GM19351 (cell line): ENCODE data around the gene PARP9.

Experiments used
- ATAC-seq: cut with Tn5 transposase; IDR thresholded peaks from one replicate; pipeline ENCODE4 v1.9.1; 2021; ENCODE audit warnings: mild to moderate bottlenecking, moderate library complexity; ENCODE audit not compliant: unreplicated experiment

The PARP9 gene

DNA sequence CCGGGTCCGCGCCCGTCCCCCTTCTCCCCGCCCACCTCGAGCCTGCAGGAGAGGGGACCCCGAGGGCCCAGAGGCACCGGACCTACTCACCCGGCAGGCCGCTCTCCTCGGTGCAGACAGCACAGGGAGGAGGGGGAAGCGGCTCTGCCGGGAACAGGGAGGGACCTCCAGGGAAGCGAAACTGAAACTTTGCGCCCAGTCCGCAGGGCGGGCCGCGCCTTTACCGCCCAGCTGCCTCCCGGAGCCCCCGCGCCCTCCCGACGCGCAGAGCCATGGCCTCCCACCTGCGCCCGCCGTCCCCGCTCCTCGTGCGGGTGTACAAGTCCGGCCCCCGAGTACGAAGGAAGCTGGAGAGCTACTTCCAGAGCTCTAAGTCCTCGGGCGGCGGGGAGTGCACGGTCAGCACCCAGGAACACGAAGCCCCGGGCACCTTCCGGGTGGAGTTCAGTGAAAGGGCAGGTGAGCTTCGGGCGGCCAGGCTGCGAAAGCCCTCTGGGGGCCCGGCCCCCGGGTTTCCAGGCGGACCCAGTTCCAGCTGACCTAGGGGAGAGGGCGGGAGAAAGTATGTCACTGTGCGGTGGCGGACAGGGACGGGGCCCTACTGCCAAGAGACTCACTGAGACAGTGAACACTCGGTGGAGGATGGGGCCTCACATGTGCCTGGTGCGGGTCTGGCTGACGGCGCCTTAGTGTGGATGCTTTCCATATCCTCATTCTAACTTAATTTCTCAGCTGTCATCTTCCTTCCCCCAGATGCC lies at the start of gene PARP9, which contains the start of gene DTX3L:
PARP9 (minus strand) TSS at position 146 of the 758 bp plus-strand sequence. CDS start 4,680 bp downstream, outside the sequence.
DTX3L (plus strand) TSS at position 184 of the 758 bp plus-strand sequence; CDS start at position 273, 89 bp downstream.
- ATAC-seq = peak; percentile 63

DNA sequence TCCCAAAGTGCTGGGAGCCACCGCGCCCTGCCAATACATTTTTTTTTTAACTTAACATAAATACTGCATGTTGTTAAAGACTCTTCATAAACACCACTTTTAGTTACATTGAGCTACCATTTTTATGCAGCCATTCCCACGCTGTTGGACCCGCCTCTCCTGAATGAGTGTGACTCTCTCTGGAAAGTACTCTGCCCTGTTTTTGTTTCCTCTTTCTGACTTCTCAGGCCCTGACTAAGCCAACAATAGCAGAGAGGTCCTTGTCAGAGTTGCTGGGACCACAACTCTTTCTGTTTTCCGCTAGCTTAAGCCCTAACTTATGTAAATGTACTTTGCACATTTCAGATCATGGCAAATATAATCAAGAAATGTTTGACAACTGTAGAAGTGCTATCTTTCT lies 48.6 kb upstream of the PARP9 start:
- ATAC-seq = no peak

DNA sequence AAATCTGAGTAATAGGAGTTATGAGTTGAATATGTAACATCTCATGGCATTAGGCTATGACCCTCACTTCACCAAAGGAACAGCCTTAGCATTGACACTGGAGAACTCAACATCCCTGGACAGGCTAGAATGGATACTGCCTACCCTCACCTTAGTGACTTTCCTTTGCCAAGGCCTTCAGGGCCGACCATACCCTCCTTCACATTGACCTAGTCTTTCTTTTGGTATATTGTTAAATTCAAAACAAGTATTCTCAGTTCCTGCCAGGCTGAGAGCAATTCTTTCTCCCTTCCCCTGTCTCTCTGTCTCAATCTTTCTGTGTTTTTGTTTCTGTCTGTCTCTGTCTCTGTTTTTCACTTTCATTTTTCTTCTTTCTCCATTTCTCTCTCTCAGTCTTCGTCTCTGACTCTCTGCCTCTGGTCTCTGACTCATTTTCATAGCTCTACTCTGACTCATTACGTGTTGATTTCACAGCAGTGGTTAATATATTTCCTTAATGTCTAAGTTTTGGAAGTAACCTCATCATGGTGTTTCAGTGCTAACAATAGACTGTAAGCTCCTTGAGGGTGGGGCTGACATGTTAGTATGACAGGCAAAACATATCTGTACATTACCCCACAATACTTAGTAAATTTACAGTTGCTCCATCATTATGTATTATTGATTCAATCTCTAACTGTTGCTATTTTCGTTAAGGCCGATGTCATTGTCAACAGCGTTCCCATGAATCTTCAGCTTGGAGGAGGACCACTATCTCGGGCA lies 45.9 kb upstream of the PARP9 start:
- peak; percentile 94 for ATAC-seq

DNA sequence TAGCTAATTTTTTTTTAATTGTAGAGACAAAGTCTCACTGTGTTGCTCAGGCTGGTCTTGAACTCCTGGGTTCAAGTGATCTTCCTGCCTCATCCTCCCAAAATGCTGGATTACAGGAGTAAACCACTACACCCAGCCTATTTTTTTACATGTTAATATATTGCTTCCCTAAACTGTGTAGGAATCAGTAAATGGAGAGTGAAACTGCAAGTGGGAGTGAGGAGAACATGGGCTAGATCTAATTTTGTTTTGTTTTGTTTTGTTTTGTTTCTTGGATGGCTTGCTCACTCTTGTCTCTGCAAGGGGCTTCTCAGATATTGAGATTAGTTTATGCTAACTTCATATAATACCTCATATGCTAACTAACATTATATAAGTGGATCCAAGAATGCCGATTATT lies 44.8 kb upstream of the PARP9 start:
- ATAC-seq = no peak

DNA sequence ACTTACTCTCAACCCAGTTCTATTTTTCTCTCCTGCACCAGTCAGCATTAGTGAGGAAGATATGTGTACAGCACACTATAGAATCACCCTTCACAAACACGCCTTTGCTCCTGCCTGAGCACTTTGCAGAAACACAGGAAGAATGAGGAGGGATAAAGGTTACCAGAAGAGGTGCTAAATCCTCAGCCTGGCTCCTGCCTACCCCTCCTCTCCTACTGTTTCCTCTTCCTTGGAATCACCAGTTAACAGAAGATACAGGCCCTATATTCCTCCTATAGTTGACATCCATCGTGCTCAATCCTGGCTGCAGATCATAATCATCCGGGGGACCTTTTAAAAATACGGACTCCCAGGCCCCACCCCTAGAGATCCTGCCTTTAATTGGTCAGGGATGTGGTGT lies 42.2 kb upstream of the PARP9 start:
- no peak for ATAC-seq

DNA sequence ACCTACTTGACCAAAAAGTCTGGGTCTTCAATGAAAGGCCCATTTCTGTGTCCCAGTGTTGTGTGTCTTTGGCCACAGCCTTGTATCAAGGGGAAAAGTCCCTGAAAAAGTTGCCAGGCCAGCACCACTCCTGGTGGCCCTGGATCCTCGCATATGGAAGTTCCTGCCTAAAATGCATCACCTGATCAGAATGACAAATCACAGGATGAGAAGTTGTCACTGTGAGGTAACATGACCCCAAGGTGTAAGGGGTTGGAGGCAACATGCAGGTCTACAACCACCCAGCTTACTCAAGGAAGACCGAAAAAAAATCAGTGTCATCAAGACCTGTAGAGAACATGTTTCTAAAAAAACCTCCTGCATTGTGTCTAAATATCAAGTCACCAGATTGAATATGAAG lies 39.0 kb upstream of the PARP9 start:
- no peak for ATAC-seq

DNA sequence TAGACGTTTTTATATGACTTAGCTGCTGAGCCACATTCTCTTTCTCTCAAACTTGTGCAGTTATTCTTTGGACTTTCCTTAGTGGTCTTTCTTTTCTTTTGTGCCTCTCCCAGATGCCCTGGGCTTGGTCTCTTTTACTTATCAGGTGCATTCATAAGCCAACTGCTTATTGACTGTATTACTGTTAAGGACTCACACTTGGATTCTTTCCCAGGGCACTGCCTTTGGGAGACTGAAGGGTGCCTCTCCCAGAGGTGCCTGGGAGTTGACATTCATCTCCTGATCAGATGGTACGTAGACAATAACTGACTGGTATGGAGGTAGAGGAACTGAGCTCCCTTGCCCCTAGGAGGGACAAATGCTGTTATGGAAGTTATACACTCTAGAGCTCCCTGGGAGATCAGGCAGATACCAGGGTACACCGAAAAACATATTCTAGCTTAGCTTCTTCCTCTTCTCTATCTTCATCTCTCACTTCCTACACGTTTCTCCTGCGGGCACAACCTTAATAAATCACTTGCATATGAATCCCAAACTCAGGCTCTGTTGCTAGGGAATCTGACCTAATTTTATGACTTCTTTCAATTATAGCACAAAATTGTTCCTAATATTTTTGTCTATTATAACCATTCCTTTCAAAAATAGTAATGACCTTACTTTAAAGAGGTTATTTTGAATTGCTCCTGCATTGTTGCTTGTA lies 38.1 kb upstream of the PARP9 start:
- ATAC-seq = no peak

DNA sequence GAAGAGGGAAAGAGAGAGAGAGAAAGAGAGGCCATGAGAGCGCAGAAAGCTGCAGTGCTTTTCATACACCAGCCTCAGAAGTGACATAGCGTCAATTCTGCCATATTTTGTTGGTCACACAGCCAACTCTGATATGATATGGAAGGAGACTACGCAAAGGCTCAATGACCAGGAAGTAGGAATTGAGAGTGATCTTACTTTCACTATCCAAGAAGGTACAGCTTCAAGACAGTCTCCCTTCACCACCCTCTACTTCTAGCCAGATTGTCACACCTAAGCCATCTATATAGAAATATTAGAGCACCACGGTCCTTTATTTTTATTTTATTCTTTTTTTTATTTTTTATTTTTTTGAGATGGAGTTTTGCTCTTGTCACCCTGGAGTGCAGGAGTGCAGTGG lies 34.5 kb upstream of the PARP9 start:
- no peak for ATAC-seq

DNA sequence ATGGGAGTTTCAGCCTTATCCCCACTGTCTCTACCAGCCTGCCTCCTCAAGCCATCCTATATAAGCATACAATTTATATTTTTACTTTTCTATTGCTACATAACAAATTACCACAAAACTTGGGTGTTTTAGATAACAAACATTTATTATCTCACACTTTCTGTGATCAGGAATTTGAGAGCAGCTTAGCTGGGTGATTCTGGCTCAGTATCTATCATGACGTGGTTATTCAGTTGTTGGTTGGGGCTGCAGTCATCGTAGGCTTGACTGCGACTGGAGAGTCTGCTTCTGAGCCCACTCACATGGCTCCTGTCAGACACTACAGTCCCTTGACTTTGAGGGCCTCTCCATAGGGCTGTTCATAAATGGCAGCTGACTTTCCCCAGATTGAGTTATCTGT lies 34.1 kb upstream of the PARP9 start:
- ATAC-seq = no peak

DNA sequence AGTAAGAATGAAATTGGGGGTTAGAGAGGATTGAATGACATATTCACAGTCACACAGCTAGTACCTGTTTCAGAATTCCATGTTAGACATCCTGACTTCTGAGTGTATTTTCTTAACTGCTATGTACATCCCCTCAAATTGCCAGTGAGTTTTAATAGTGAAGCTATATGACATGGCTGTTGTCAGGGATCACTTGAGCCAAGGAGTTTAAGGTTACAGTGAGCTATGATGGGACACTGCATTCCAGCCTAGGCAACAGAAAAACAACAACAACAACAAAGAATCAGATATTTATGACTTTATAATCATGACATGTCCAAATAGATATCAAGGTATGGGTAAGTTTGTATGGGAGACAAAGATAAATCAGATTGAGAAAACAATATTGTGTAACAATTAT lies 29.9 kb upstream of the PARP9 start:
- no peak for ATAC-seq

DNA sequence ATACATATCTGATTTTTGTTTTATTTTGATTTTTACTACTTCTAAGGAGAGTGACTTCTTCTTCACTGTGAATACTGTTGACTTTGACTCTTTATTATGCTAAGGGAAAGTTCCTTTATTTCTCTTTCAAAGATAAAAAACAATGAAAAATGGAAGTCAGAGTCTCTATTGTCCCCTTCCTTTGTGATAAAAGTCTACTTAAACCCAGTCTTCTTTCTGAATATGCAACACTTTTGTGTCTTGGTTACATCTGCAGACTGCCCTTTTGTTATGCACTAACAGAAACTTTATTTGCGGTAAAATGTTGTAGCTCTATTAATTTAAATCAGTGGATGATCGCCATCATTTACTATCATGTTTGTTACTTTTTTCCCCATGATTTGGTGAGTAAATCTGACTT lies 26.5 kb upstream of the PARP9 start:
- no peak for ATAC-seq

DNA sequence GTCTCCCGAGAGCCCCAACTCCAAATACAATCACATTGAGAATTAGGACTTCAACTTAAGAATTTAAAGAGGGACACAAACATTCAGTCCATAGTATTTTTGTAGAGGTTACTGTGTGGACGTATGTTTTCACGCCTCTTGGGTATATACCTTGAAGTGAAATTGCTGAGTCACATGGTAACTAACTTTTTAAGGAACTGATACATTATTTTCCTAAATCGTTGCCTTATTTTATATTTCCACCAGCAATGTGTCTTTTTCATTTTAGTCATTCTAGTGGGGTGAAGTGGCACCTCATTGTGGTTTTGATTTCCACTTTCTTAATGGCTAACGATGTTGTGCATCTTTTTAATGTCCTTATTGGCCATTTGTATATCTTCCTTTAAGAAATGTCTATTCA lies 25.2 kb upstream of the PARP9 start:
- ATAC-seq = peak; percentile 89

DNA sequence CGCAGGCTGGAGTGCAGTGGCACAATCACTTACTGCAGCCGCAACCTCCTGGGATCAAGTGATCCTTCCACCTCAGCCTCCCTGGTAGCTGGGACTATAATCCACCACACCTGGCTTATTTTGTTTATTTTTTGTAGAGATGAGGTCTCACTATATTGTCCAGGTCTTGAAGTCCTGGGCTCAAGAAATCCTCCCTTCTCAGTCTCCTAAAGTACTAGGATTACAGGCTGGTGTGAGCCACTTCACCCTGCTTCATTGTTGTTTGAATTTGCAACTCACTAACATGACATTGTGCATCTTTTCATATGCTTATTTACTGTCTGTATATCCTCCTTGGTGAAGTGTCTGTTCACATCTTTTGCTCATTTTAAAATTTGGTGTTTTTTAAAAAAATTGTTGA lies 23.5 kb upstream of the PARP9 start:
- ATAC-seq = no peak

DNA sequence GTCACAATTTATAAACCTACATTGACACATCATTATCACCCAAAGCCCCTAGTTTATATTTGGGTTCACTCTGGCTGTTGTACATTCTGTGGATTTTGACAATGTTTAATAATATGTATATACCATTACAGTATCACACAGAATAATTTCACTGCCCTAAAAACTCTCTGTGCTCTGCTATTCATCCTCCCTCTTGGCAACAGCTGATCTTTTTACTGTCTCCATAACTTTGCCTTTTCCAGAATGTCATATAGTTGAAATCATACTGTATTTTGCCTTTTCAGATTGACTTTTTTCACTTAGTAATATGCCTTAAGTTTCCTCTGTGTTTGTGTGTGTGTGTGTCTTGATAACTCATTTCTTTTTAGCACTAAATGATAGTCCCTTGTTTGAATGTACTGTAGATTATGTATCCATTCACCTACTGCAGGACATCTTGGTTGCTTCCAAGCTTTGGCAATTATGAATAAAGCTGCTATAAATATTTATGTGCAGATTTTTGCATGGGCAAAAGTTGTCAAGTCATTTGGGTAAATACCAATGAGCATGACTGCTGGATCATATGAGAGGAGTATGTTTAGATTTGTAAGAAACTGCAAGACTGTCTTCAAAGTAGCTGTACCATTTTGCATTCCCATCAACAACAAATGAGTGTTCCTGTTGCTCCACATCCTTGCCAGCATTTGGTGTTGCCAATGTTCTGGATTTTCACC lies 22.8 kb upstream of the PARP9 start:
- ATAC-seq = no peak

DNA sequence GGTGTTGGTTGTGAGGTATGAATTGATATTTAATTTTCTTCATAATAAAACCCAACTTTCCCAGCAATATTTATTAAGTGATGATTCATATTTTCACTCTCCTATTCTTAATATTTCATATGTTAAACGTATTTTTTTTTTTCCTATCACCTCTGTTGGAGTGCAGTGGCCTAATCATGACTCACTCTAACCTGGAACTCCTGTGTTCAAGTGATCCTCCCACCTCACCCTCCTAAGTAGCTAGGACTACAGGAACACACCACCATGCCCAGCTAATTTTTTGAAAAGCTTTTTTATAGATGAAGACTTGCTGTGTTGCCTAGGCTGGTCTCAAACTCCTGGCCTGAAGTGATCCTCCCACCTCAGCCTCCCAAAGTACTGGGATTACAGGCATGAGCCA lies 22.0 kb upstream of the PARP9 start:
- no peak for ATAC-seq

DNA sequence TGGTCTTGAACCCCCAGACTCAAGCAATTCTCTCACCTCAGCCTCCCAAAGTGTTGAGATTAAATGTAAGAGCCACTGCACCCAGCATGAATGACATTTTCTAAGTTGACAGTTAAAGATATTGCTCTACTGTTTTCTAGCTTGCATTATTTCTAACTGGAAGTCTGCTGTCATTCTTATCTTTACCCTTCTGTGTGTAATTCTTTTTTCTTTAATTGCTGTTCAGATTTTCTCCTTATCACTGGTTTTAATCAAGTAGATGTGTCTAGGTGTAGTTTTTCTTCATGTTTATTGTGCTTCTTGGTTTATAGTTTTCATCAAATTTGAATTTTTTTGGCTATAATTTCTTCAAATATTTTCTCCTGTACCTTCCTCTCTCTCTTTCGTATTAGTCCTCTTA lies 18.3 kb upstream of the PARP9 start:
- no peak for ATAC-seq

DNA sequence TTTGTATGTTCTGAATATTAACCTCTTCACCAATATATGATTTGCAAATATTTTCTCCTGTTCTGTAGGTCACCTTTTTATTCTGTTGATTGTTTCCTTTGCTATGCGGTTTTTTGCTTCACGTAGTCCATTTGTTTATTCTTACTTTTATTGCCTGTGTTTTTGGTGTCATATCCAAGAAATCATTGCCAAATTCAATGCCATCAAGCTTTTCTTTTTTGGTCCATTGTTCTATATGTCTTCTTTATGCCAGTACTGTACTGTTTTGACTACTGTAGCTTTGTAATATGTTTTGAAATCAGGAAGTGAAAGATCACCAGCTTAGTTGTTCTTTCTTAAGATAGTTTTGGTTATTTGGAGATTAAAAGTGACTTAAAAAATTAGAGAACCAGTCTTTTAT lies 17.5 kb upstream of the PARP9 start:
- ATAC-seq = no peak

DNA sequence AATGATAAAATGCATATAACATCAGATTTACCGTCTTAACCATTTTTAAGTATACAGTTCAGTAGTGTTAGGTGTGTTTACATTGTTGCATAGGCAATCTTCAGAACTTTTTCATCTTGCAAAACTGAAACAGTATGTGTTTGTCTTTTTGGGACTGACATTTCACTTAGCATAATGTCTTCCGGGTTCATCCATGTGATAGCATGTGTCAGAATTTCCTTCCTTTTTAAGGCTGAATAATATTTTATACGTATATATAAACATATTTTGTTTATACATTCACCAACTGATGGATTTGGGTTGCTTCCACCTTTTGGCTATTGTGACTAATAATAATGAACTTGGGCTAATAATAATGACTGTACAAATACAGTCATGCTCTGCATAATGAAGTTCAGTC lies 16.4 kb upstream of the PARP9 start:
- no peak for ATAC-seq

DNA sequence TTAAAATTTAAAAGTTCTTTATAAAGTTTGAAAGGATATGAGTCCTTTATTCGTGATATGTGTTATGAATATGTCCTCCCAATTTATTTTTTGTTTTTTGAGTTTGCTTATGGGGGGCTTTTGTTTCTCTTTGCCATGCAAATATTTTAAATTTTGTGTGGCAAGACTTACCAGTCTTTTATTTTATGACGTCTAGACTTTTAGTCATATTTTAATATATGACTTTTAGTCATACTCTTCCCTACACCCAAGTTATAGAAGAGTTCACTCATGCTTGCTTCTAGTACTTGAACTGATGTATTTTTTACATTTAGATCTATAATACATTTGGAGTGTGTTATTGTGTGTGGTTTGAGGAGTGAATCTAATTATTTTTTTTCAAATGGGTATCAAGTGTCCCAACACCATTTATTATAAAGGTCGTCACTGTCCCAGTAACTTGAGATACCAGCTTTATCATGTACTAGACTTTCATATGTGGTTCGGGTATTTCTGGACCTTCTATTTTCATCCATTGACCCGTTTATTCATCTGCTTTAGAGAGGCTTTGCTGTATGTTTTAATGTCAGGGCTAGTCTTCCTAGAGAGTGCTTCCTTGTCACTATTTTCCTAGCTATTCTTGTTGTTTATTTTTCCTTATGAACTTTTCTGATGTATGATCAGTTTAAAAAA lies 14.1 kb upstream of the PARP9 start:
- no peak for ATAC-seq

DNA sequence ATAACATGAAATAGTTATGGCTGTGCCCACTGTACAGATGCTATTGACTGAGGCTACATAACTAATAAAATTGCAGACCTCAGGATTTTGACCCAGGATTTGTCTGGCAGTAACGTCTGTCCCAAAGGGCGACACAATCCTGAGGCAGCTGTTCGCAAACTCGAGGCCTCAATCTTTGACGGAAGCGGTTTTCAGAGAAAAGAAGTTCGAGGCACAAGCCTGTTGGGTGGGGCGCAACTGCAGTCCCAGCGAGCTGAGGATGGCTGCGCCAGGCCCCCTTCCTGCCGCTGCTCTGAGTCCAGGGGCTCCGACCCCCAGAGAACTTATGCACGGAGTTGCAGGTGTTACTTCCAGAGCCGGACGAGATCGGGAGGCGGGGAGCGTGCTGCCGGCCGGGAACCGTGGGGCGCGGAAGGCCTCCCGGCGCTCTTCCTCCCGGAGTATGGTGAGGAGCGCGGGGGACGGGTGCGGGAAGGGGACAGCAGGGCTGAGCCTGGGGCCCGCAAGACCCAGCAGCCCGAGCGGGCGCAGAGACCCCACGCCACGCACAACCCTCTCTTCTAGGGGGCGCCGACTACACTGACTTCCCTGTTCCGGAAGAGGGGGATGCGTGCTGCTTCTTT lies 13.4 kb upstream of the PARP9 start, which contains the start of gene PARP15:
PARP15 (plus strand) TSS at position 242 of the 623 bp plus-strand sequence; CDS start at position 260, 18 bp downstream.
- no peak for ATAC-seq
